GM18499 (cell line): Measurements from ENCODE around the gene ACADSB.

Experiments used
- ATAC-seq: cut with Tn5 transposase; IDR thresholded peaks from one replicate; pipeline ENCODE4 v1.9.1; 2021; ENCODE audit warnings: moderate number of reproducible peaks; ENCODE audit not compliant: insufficient read depth, unreplicated experiment

The ACADSB gene

GRCh38 chr10:123000155-123000554 is 8.7 kb upstream of the ACADSB start:
- ATAC-seq, result no peak

DNA sequence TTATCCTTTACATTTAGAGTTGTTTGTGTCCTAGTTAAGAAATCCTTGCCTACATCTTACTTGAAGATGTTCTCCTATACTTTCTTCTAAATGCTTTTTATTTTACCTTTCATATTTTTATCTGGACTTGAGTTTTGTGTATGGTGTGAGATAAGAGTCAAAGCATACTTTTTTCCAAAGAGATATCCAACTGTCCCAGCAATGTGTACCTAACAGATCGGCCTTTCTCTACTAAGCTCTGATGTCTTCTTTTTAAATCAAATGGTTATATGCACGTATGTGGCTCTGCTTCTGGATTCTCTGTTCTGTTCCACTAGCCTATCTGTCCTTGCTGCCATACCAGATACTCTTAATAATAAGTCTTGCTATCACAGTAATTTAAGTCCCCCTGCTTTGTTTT is 7.4 kb upstream of the ACADSB start:
- ATAC-seq, result no peak

GRCh38 chr10:123004298-123004697 is 4.5 kb upstream of the ACADSB start:
- ATAC-seq, result no peak

GRCh38 chr10:123007558-123008354 is 1.1 kb upstream of the ACADSB start:
- ATAC-seq, result no peak

DNA sequence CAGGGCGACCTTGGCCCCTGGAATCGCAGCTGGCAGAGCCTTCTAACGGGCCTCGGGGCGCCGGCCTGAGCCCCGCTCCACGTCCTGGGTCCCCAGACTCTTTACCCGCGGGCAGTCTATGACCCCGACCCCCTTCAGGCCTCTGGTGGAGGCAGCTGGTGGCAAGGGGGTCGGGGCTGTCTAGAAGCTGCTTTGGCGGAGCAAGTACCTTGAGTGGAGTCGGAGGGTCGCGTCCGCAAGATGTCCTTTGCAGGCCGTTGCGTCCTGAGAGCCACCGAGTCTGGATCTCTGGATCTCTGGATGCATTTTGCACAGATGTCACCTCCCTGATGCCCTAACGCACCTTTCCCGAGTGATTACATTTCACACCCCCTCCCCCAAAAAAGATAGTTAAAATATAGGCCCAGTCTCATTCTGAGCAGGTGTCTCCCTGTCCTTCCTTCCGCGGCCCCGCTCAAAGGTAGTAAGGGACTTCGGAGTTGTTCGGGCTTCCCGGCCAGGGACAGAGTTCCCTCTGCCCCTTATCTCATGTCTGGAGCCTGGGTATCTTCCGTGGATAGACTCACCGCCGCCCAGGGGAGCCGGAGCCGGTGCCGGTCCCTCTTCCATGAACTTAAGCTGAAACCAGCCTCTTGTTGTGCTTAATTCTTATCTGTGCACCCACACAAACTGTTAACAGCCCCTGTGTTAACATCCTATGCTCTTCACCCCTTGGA is 457 bp downstream of the ACADSB start:
- no peak for ATAC-seq

DNA sequence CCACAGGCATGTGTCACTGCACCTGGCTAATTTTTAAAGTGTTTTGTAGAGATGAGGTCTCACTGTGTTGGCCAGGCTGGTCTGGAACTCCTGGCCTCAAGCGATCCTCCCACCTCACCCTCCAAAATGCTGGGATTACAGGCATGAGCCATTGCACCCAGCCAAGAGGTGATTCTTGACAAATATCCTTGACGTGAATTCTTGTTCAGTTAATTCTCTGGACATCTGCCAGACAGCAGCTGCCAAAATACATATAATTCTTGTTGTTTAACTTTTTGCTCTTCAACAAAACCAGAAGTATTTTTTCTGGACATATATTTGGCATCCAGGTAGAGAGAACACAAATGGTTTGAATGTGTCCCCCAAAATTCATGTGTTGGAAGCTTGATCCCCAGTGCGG is 3.2 kb downstream of the ACADSB start:
- no peak for ATAC-seq

DNA sequence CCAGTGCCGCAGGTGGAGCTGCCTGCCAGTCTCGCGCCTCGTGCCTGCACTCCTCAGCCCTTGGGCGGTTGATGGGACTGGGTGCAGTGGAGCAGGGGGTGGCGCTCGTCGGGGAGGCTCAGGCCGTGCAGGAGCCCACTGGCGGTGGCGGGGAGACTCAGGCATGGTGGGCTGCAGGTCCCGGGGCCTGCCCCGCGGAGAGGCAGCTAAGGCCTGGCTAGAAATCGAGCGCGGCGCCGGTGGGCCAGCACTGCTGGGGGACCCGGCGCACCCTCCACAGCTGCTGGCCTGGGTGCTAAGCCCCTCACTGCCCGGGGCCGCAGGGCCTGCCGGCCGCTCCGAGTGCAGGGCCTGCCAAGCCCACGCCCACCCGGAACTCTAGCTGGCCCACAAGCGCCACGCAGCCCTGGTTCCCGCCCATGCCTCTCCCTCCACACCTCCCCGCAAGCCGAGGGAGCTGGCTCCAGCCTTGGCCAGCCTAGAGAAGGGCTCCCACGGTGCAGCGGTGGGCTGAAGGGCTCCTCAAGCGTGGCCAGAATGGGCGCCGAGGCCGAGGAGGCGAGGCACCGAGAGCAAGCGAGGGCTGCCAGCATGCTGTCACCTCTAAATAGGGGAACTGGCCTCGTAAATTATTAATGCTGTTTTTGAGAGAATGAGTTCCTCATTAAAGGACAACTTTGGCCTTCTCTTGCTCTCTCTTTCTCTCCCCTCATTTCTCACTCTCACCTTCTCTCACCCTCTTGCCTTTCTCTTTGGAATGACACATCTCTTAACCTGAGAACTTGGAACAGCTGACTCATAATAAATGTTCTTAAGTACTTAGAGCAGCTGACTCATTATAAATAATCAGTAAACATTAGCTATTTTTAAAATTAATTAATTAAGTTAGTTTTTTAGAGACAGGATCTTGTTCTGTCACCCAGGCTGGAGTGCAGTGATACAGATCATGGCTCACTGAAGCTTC is 4.9 kb downstream of the ACADSB start:
- no peak for ATAC-seq

DNA sequence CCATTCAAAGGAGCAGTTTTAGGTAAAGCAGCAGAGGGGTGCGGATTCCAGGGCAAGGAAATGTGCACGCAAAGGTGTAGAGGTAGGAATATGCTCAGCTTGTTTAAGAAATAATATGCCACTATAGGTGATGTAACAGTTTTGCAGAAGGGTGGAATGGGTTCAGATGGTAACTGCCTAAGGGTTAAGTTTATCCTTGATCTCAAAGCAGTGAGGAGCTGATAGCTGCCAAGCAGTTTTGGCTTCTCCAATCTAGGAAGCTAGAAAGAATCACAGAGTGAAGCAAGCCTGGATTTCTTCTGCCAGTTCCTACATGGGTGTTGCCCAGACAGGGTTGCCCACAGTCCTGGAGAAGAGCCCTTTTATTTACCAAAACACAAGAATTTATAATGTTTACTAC is 6.0 kb downstream of the ACADSB start:
- ATAC-seq, result no peak

DNA sequence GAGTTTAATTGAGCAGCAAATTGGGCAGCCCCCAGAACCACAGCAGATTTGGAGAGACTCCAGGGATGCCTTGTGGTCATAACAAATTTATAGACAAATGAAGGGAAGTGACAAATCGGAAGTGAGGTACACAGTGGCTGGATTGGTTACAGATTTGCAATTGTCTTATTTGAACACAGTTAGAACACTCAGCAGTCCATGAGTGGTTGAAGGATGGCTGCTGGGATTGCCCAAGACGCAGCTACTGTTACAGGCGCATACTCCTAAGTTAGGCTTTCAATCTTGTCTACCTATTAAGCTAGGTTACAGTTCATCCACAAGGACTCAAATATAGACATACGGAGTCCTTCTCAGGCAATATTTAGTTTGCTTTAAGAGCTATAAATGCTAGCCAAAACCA is 7.4 kb downstream of the ACADSB start:
- no peak for ATAC-seq

GRCh38 chr10:123017421-123018165 is 8.8 kb downstream of the ACADSB start:
- no peak for ATAC-seq

DNA sequence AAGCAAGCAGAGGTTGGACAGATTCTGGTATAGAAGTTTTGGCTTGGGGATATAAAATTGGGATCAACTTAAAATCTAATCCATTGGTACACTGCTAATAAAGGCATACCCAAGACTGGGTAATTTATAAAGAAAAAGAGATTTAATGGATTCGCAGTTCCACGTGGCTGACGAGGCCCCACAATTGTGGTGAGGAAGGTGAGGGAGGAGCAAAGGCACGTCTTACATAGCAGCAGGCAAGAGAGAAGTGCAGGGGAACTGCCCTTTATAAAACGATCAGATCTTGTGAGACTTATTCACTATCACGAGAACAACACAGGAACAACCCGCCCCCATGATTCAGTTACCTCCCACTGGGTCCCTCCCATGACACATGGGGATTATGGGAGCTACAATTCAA is 9.7 kb downstream of the ACADSB start:
- no peak for ATAC-seq

DNA sequence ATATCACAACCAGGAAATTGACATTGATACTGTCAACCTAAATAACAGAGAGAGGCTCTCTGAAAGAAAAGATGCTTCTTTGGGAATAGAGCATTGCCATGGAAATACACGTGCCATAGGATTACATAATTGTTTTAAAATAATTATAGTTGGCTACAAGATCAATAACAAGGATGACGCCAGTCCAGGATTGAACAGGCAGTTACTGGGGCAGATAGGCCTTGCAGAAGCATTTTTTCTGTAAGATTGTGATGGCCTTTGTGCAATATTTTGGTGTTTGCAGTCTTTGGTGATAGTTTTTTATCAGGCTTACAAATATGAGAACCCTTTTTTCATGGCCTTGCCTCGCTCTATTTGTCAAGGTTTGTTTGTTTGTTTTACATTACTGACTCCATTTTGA is 10.5 kb downstream of the ACADSB start:
- no peak for ATAC-seq

DNA sequence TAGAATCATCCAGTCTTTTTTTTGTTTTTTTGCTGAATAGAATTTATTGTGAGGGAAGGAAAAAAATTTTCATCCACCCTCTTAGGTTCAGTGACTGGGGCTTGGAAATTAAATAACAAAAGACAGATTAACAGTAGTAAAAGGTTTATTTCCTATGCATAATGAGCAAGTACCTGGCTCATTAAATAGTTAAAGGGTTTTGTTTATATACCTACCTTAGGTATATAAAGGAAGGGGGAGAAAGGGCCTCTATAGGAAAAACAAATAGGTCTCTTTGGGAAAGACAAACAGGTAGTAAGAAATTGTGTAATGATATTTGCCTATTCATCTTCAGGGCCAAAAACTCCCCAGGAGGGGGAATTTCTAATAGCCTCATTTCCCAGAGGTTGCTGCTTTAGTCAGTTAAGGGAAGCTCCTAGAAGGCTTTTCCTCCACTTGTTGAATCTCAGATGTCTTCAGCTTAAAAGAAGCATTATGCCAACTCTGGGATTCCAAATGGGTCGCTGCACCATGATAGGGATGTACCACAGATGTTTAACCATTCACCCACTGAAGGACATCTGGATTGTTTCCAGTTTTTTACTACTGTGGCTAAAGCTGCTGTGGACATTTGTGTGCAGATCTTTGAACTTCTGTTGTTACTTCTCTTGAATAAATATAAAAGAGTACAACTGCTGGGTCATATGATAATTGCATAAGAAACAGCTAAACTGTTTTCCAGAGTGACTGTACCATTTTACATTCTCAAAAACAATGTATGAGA is 11.3 kb downstream of the ACADSB start:
- no peak for ATAC-seq

DNA sequence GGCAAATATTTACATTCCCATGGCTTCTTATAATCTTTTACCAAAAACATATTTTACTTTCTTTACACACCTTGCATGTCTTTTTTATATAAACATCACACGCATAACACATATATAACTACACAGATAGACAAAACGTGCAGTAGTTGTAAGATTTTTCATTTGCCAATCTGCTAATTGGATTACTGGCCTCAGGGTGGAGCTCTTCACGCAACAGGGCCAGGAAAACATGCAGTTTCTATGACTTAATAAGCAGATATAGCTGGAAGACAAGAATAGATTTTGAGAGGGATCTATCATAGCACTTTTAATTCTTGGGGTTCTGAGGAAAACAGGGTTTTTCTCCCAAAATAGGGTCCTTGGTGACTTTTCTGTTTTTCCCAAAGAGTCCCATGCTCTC is 12.7 kb downstream of the ACADSB start:
- no peak for ATAC-seq

DNA sequence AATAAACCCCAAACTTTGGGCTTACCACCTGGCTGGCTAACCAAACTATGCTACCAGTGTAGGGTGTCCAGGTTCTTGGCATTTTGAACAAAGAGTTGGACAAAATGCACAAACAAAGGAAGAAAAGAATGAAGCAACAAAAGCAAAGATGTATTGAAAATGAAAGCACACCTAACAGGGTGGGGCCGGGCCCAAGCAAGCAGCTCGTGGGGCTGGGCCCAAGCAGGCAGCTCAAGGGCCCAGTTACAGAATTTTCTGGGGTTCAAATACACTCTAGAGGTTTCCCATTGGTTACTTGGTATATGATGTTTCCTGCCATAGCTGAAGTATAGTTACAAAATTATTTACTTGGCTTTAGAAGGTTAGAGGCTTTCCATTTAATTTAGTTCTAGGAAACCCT is 15.7 kb downstream of the ACADSB start:
- ATAC-seq, result no peak

GRCh38 chr10:123026302-123026701 is 17.5 kb downstream of the ACADSB start:
- ATAC-seq, result no peak

- ATAC-seq, result no peak
These were observed 19.1 kb downstream of the ACADSB start for GRCh38 chr10:123027861-123028260.

GRCh38 chr10:123031124-123031523 is 22.3 kb downstream of the ACADSB start:
- ATAC-seq, result no peak

DNA sequence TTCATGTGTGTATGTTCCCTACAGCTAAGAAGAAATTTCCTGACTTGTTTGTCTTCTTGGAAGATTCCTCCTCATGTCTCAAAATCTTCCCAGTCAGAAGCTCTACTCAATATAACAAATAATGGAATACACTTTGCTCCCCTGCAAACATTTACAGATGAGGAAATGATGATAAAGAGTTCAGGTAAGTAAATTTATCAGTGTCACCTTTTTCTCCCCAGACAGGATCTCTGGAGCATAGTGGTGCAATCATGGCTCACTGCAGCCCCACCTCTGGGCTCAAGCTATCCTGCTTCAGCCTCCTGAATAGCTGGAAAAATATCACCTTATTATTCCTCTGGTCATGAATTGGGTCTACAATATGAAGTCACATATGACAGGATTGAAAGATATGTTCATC is 25.5 kb downstream of the ACADSB start:
- ATAC-seq, result no peak
